Neutrophil (primary cell): ENCODE data around the gene TRERF1.

ENCODE experiments used
- H3K27ac ChIP-seq: fragments of 200-600 bp; sonication (generic); 2 replicates; pipeline ENCODE4 v1.5.1; 2016; ENCODE audit warnings: mild to moderate bottlenecking, moderate library complexity
- H3K27me3 ChIP-seq: fragments of 200-600 bp; sonication (generic); 2 replicates; pipeline ENCODE4 v1.6.0; 2016; ENCODE audit warnings: mild to moderate bottlenecking
- H3K36me3 ChIP-seq: fragments of 200-600 bp; sonication (generic); 2 replicates; pipeline ENCODE4 v1.5.1; 2017
- H3K4me1 ChIP-seq, 2 experiments: fragments of 200-600 bp in 1 of 2; sonication (generic) in 1 of 2; 1 replicate in 1 of 2; 2 replicates in 1 of 2; pipeline versions ENCODE4 v1.5.1 to v1.6.1; 2013 to 2016; ENCODE audit warnings: low read depth in 1 of 2, low read length in 1 of 2, mild to moderate bottlenecking in 1 of 2, moderate library complexity in 1 of 2; ENCODE audit not compliant: control insufficient read depth in 1 of 2, insufficient read depth in 1 of 2
- H3K4me3 ChIP-seq, 2 experiments: fragments of 200-600 bp in 1 of 2; sonication (generic) in 1 of 2; 1 replicate in 1 of 2; 2 replicates in 1 of 2; pipeline ENCODE4 v1.5.1; 2013 to 2016; ENCODE audit warnings: low read depth in 1 of 2, low read length in 1 of 2, mild to moderate bottlenecking in 1 of 2, moderate library complexity in 1 of 2
- H3K9me3 ChIP-seq: fragments of 200-600 bp; sonication (generic); 2 replicates; pipeline ENCODE4 v1.5.1; 2016
- TF ChIP-seq, protein P1 (sequence below): fragments of 200-600 bp; sonication (generic); IDR thresholded peaks from 2 replicates; pipeline ENCODE4 v1.5.1; 2016; ENCODE audit warnings: antibody characterized with exemption

The TRERF1 gene

DNA sequence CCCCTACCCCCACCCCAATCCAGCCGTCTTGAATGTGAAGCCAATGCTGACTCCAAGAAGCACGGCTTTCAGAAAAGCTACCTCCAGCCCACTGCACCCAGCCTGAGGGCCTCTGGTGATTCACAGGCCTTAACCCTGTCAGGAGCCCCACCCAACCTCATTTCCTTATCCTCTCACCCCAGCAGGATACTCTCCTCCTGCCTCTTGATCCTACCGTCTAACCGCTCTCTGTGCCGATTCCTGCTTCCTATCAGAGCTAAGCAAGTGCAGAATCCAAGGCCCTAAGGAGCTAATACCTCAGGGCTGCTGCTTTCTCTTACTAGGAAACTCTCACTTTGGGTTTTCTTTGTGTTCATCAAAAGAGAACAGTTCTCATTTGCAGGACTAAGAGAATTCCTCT is 47.2 kb downstream of the TRERF1 start:
- H3K9me3 ChIP-seq = no peaks in the 10 kb centered on the region
- peaks cover 21 to 30% of the 10 kb centered on the region in 2 experiments for H3K4me1 ChIP-seq
- H3K27ac ChIP-seq = no peak overlapping the region
- no peaks in the 10 kb centered on the region for H3K27me3 ChIP-seq
- no peaks in the 10 kb centered on the region for H3K36me3 ChIP-seq
- H3K4me3 ChIP-seq = no peak overlapping the region
- TF ChIP-seq, protein P1, sequence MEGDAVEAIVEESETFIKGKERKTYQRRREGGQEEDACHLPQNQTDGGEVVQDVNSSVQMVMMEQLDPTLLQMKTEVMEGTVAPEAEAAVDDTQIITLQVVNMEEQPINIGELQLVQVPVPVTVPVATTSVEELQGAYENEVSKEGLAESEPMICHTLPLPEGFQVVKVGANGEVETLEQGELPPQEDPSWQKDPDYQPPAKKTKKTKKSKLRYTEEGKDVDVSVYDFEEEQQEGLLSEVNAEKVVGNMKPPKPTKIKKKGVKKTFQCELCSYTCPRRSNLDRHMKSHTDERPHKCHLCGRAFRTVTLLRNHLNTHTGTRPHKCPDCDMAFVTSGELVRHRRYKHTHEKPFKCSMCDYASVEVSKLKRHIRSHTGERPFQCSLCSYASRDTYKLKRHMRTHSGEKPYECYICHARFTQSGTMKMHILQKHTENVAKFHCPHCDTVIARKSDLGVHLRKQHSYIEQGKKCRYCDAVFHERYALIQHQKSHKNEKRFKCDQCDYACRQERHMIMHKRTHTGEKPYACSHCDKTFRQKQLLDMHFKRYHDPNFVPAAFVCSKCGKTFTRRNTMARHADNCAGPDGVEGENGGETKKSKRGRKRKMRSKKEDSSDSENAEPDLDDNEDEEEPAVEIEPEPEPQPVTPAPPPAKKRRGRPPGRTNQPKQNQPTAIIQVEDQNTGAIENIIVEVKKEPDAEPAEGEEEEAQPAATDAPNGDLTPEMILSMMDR = no peak

DNA sequence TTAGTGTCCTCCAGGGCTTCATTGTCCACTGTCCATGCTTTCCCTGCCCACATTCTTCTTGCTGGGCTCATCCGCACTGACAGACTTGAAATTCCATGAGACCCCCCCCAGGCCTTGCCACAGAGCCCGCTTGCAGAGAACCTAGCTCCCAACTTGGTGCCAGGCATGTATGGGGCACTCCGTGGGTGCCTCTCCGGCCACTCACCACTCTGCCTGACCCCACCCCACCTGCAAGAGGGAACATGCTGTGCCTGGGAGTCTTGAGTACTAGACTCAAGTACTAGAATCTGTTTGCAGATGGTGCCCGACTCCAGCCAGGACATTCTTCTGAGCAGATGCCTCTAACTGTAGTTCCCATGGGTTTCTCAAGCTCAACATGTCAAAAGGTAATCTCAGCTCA is 47.9 kb downstream of the TRERF1 start:
- Histone ChIP-seq H3K27me3 (no peaks in the 10 kb centered on the region), H3K36me3 (no peaks in the 10 kb centered on the region), H3K4me3 (no peak overlapping the region), H3K9me3 (no peaks in the 10 kb centered on the region), H3K27ac (no peak overlapping the region), H3K4me1 (peaks cover 14 to 24% of the 10 kb centered on the region in 2 experiments)
- TF ChIP-seq, protein P1 = no peak

DNA sequence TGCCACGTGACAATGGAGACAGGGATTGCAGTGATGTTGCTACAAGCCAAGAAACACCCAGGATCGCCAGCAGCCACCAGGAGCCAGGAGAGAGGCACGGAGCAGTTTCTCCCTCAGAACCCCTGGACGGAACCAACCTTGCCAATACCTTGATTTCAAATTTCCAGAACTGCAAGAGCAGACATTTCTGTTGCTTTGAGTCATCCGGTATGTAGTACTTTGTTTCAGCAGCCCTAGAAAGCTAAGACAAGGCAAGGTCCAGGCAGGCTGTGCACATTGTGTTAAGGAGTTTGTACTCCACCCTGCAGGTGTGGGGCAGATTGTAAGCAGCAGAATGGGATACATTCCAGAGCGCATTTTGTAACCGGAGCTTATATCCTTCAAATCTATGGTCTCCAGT is 48.3 kb downstream of the TRERF1 start:
- H3K36me3 ChIP-seq = no peaks in the 10 kb centered on the region
- H3K27ac ChIP-seq = no peak overlapping the region
- no peak overlapping the region for H3K4me3 ChIP-seq

DNA sequence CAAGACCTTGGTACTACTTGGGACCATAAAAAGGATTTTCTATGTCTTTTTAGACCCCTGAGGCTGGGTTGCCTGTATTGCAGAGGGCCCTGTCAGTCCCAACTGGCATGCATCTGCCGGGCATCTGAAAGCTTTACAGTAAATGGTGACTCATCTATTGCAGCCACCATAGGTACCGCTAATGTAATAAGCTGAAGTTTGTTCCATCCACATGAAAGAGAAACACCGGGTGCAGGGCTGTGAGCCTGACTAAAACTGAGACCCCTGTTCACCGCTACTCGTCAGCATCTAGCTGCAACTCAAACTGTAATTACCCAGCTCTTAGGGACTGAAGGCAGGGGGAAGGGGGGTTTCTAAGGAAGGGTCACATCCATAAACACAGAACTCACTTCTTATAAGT is 49.5 kb downstream of the TRERF1 start:
- Histone ChIP-seq H3K4me1 (peaks cover 6 to 16% of the 10 kb centered on the region in 2 experiments), H3K27me3 (no peaks in the 10 kb centered on the region), H3K9me3 (no peaks in the 10 kb centered on the region), H3K4me3 (no peak overlapping the region), H3K27ac (no peak overlapping the region), H3K36me3 (no peaks in the 10 kb centered on the region)
- TF ChIP-seq, protein P1 = no peak

More for the DNA sequence above, 48.3 kb downstream of the TRERF1 start:
- Histone ChIP-seq H3K27me3 (no peaks in the 10 kb centered on the region), H3K4me1 (peaks cover 12 to 22% of the 10 kb centered on the region in 2 experiments), H3K9me3 (no peaks in the 10 kb centered on the region)
- TF ChIP-seq, protein P1 = no peak

DNA sequence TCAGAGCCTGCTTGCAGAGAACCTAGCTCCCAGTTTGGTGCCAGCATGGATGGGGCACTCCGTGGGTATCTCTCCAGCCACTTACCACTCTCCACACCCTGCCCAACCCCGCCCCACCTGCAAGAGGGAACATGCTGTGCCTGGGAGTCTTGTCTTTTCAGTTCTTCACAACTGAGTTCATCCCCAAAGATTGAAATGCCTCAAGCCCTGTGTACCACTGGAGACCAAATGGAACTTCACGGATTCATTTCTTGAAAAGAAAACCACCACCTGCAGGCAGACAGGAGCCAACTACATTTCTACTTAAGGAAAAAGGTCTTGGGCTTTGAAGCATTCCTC is 50.1 kb downstream of the TRERF1 start:
- Histone ChIP-seq H3K9me3 (no peaks in the 10 kb centered on the region), H3K27me3 (no peaks in the 10 kb centered on the region), H3K36me3 (no peaks in the 10 kb centered on the region), H3K27ac (no peak overlapping the region), H3K4me3 (no peak overlapping the region), H3K4me1 (peaks cover 4 to 10% of the 10 kb centered on the region in 2 experiments)
- TF ChIP-seq, protein P1 = no peak
